Ishikawa (cell line): ENCODE results near the gene LDHAL6B.

Source experiments
- CEBPB ChIP-seq: IDR thresholded peaks from 2 replicates; pipeline ENCODE4 v1.6.1; 2012
- EP300 ChIP-seq: IDR thresholded peaks from 2 replicates; pipeline ENCODE4 v1.6.1; 2012; ENCODE audit warnings: borderline replicate concordance
- FOXM1 ChIP-seq: IDR thresholded peaks from 2 replicates; pipeline ENCODE4 v1.6.1; 2012; ENCODE audit warnings: low read depth, borderline replicate concordance
- RAD21 ChIP-seq: IDR thresholded peaks from 2 replicates; pipeline ENCODE4 v1.6.1; 2012; ENCODE audit warnings: low read depth
- TF ChIP-seq, protein P1 (sequence below): IDR thresholded peaks from 2 replicates; pipeline ENCODE4 v1.6.1; 2012
- TF ChIP-seq, protein P2 (sequence below): IDR thresholded peaks from 2 replicates; pipeline ENCODE4 v1.6.1; 2012; ENCODE audit warnings: low read depth, mild to moderate bottlenecking

DNA sequence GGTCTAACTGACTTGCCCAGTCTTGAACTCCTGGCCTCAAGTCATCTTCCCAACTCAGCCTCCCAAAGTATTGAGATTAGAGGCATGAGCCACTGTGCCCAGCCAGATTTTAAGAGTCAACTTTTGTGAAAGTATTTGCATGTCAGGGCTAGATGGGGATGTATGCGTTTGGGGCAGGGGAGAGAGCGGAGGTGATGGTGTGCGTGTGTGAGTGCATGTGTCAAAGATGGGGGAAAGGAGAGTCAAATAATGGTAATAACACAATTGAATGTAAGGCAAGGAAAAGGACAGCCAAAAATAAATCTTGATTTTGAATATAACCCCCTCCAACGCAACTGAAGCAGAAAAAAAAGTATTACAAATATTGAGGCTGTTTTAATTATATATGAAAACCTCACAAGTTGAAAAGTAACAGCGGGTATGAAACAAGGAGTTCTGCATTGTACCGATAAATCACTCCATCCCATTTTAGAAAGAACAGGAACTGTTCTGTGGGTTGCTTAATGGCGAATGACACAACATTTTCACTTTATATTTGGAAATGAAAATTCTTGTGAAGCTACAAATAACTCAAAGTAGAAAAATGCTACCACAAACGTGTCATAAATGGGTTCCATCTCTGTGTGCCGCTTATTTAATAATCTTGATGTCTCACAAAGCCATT is 29.9 kb upstream of the LDHAL6B start:
- TF ChIP-seq CEBPB (no peak), FOXM1 (no peak), EP300 (no peak), RAD21 (no peak)
- TF ChIP-seq, protein P1, sequence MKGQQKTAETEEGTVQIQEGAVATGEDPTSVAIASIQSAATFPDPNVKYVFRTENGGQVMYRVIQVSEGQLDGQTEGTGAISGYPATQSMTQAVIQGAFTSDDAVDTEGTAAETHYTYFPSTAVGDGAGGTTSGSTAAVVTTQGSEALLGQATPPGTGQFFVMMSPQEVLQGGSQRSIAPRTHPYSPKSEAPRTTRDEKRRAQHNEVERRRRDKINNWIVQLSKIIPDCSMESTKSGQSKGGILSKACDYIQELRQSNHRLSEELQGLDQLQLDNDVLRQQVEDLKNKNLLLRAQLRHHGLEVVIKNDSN = no peak
- TF ChIP-seq, protein P2, sequence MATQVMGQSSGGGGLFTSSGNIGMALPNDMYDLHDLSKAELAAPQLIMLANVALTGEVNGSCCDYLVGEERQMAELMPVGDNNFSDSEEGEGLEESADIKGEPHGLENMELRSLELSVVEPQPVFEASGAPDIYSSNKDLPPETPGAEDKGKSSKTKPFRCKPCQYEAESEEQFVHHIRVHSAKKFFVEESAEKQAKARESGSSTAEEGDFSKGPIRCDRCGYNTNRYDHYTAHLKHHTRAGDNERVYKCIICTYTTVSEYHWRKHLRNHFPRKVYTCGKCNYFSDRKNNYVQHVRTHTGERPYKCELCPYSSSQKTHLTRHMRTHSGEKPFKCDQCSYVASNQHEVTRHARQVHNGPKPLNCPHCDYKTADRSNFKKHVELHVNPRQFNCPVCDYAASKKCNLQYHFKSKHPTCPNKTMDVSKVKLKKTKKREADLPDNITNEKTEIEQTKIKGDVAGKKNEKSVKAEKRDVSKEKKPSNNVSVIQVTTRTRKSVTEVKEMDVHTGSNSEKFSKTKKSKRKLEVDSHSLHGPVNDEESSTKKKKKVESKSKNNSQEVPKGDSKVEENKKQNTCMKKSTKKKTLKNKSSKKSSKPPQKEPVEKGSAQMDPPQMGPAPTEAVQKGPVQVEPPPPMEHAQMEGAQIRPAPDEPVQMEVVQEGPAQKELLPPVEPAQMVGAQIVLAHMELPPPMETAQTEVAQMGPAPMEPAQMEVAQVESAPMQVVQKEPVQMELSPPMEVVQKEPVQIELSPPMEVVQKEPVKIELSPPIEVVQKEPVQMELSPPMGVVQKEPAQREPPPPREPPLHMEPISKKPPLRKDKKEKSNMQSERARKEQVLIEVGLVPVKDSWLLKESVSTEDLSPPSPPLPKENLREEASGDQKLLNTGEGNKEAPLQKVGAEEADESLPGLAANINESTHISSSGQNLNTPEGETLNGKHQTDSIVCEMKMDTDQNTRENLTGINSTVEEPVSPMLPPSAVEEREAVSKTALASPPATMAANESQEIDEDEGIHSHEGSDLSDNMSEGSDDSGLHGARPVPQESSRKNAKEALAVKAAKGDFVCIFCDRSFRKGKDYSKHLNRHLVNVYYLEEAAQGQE = no peak
